Activated naive CD8-positive, alpha-beta T cell treated with anti-CD3 and anti-CD28 coated beads, Interleukin-2, amount 10 ng/mL, durations not matched to agents 7 days and 5 days (primary cell): ENCODE results near the gene FBLN5. TPM values are rescaled to one million over a fixed set of nuclear protein-coding genes. Genes with fewer than 3 reads are reported as not detected.
"Not testable (repeated sequence)": the region's sequence is repeated elsewhere in the genome, so short reads cannot be mapped to it uniquely, and the experiment has no call there.

Experiments
- ATAC-seq: fragments of 150-1000 bp; cut with Tn5 transposase; one replicate; pipeline ENCODE4 v1.10.0; 2021; ENCODE audit warnings: low read depth, moderate library complexity
- POLR2A ChIA-PET: fragments of 350-600 bp; sonication (Branson Sonifier 250); formaldehyde crosslinking; loops from one replicate; lab custom pipeline; 2021; ENCODE audit warnings: antibody characterized with exemption; lab: Charles Lee
- DNase-seq: peaks from one replicate; pipeline ENCODE4 v3.0.0; 2021
- H3K27ac Mint-ChIP-seq: one replicate; pipeline ENCODE4 v1.8.0; 2022; ENCODE audit warnings: mild to moderate bottlenecking, mixed read lengths
- H3K27me3 Mint-ChIP-seq: one replicate; pipeline ENCODE4 v1.8.0; 2022; ENCODE audit warnings: mild to moderate bottlenecking, moderate library complexity, mixed read lengths
- H3K36me3 Mint-ChIP-seq: one replicate; pipeline ENCODE4 v1.8.0; 2021; ENCODE audit warnings: mild to moderate bottlenecking, mixed read lengths
- H3K4me1 Mint-ChIP-seq: one replicate; pipeline ENCODE4 v1.8.0; 2021; ENCODE audit warnings: mixed read lengths
- H3K4me3 Mint-ChIP-seq: one replicate; pipeline ENCODE4 v1.8.0; 2022; ENCODE audit warnings: mild to moderate bottlenecking, moderate library complexity, mixed read lengths
- H3K9me3 Mint-ChIP-seq: one replicate; pipeline ENCODE4 v1.8.0; 2021; ENCODE audit warnings: mixed read lengths
- total RNA-seq, 2 experiments: library from RNA; stranded (reverse); gene quantifications; one replicate each; pipeline ENCODE4 v1.2.3, GENCODE V29; 2021

Gene FBLN5
- total RNA-seq, 2 experiments from 2014 or later: 2.4 to 3.5 TPM

- POLR2A ChIA-PET: interaction anchor here (0.7 to 4.0 kb wide), 6 partner anchors 10 to 362 kb away, joined by 3 to 30 read pairs (median 8); partner anchors contain the start of gene PPP4R3A
- ATAC-seq, H3K4me3 Mint-ChIP-seq: not testable (repeated sequence)
Observed at GRCh38 chr14:91871401-91871800, 76.1 kb downstream of the FBLN5 start.

GRCh38 chr14:91870890-91871289 is 76.6 kb downstream of the FBLN5 start:
- Mint-ChIP-seq H3K27me3 (no peaks in the 10 kb centered on the region), H3K36me3 (peaks cover 2% of the 10 kb centered on the region), H3K4me3 (peak overlapping the region; percentile 80), H3K4me1 (peaks cover 93% of the 10 kb centered on the region), H3K9me3 (no peaks in the 10 kb centered on the region), H3K27ac (peak overlapping the region; percentile 92)
- ATAC-seq (no peak), DNase-seq (no peak)
- POLR2A ChIA-PET: interaction anchor here (0.7 to 3.9 kb wide), 2 partner anchors 9 to 29 kb away, joined by 7 to 30 read pairs; no protein-coding TSS in a partner anchor

More at GRCh38 chr14:91871401-91871800, 76.1 kb downstream of the FBLN5 start:
- Mint-ChIP-seq H3K4me1 (peaks cover 89% of the 10 kb centered on the region), H3K27ac (peak overlapping the region; percentile 94)
- H3K9me3 Mint-ChIP-seq, H3K27me3 Mint-ChIP-seq, DNase-seq, H3K36me3 Mint-ChIP-seq: not testable (repeated sequence)

- peak overlapping the region; percentile 80 for H3K4me3 Mint-ChIP-seq
- POLR2A ChIA-PET: interaction anchor here (0.6 to 1.7 kb wide), 4 partner anchors 9 to 26 kb away, joined by 3 to 7 read pairs (median 3); no protein-coding TSS in a partner anchor
- H3K36me3 Mint-ChIP-seq: peaks cover 3% of the 10 kb centered on the region
- no peaks in the 10 kb centered on the region for H3K9me3 Mint-ChIP-seq
- ATAC-seq (peak; percentile 35), DNase-seq (peak; percentile 53)
- peak overlapping the region; percentile 92 for H3K27ac Mint-ChIP-seq
- H3K27me3 Mint-ChIP-seq: no peaks in the 10 kb centered on the region
- peaks cover 88% of the 10 kb centered on the region for H3K4me1 Mint-ChIP-seq
Observed at GRCh38 chr14:91870001-91870400, 77.5 kb downstream of the FBLN5 start.

- Mint-ChIP-seq H3K36me3 (peaks cover 4% of the 10 kb centered on the region), H3K4me3 (peak overlapping the region; percentile 80), H3K4me1 (peaks cover 87% of the 10 kb centered on the region), H3K27me3 (no peaks in the 10 kb centered on the region), H3K9me3 (no peaks in the 10 kb centered on the region), H3K27ac (peak overlapping the region; percentile 92)
- DNase-seq (no peak), ATAC-seq (no peak)
- POLR2A ChIA-PET: interaction anchor here (0.6 to 1.7 kb wide), 4 partner anchors 9 to 25 kb away, joined by 3 to 7 read pairs (median 3); no protein-coding TSS in a partner anchor
Observed at GRCh38 chr14:91869556-91869955, 77.9 kb downstream of the FBLN5 start.

GRCh38 chr14:91867316-91867988 is 80.0 kb downstream of the FBLN5 start, which contains the start of gene TC2N:
TSS of gene TC2N (minus strand) at chr14:91867536. CDS start at chr14:91813769, 53,767 bp downstream.
- ATAC-seq (peak; percentile 60), DNase-seq (peak; percentile 67)
- Mint-ChIP-seq H3K4me1 (peaks cover 82% of the 10 kb centered on the region), H3K27ac (peak within 1 kb of the TSS; percentile 97), H3K36me3 (peaks cover 13% of the 10 kb centered on the region), H3K9me3 (no peaks in the 10 kb centered on the region), H3K4me3 (peak within 1 kb of the TSS; percentile 93), H3K27me3 (no peaks in the 10 kb centered on the region)
- POLR2A ChIA-PET: interaction anchor here (0.6 to 2.1 kb wide), 12 partner anchors 7 to 624 kb away, joined by 3 to 11 read pairs (median 5); partner anchors contain the start of genes GPR68 and PPP4R3A

GRCh38 chr14:91866511-91867295 is 80.8 kb downstream of the FBLN5 start:
- Mint-ChIP-seq H3K9me3 (no peaks in the 10 kb centered on the region), H3K36me3 (peaks cover 13% of the 10 kb centered on the region), H3K4me1 (peaks cover 80% of the 10 kb centered on the region), H3K27ac (peak overlapping the region; percentile 97), H3K27me3 (no peaks in the 10 kb centered on the region), H3K4me3 (peak overlapping the region; percentile 93)
- peak; percentile 38 for ATAC-seq
- peak; percentile 50 for DNase-seq
- POLR2A ChIA-PET: interaction anchor here (0.6 to 2.1 kb wide), 12 partner anchors 8 to 623 kb away, joined by 3 to 11 read pairs (median 5); partner anchors contain the start of genes GPR68 and PPP4R3A

- DNase-seq (no peak), ATAC-seq (no peak)
- no peaks in the 10 kb centered on the region for H3K9me3 Mint-ChIP-seq
- peaks cover 79% of the 10 kb centered on the region for H3K4me1 Mint-ChIP-seq
- H3K27ac Mint-ChIP-seq: peak overlapping the region; percentile 97
- POLR2A ChIA-PET: interaction anchor here (1.4 to 2.1 kb wide), 4 partner anchors 9 to 356 kb away, joined by 3 to 11 read pairs (median 5); partner anchors contain the start of gene PPP4R3A
- H3K4me3 Mint-ChIP-seq: peak overlapping the region; percentile 93
- no peaks in the 10 kb centered on the region for H3K27me3 Mint-ChIP-seq
- peaks cover 16% of the 10 kb centered on the region for H3K36me3 Mint-ChIP-seq
Observed at GRCh38 chr14:91866061-91866460, 81.4 kb downstream of the FBLN5 start.

- H3K27me3 Mint-ChIP-seq: no peaks in the 10 kb centered on the region
- H3K4me1 Mint-ChIP-seq: peaks cover 69% of the 10 kb centered on the region
- ATAC-seq (no peak), DNase-seq (no peak)
- H3K36me3 Mint-ChIP-seq: peaks cover 38% of the 10 kb centered on the region
- H3K9me3 Mint-ChIP-seq: no peaks in the 10 kb centered on the region
- H3K4me3 Mint-ChIP-seq: peak overlapping the region; percentile 81
- POLR2A ChIA-PET: interaction anchor here (0.5 to 4.1 kb wide), 3 partner anchors 11 to 25 kb away, joined by 5 to 30 read pairs (median 5); no protein-coding TSS in a partner anchor
- H3K27ac Mint-ChIP-seq: peak overlapping the region; percentile 85
Observed at GRCh38 chr14:91862417-91862816, 85.1 kb downstream of the FBLN5 start.

- ATAC-seq: peak; percentile 46
Observed at GRCh38 chr14:91861091-91861490, 86.4 kb downstream of the FBLN5 start.

GRCh38 chr14:91860238-91860637 is 87.3 kb downstream of the FBLN5 start:
- ATAC-seq: no peak
- peaks cover 51% of the 10 kb centered on the region for H3K36me3 Mint-ChIP-seq
- DNase-seq: no peak
- H3K4me1 Mint-ChIP-seq: peaks cover 58% of the 10 kb centered on the region
- peak overlapping the region; percentile 62 for H3K27ac Mint-ChIP-seq
- no peaks in the 10 kb centered on the region for H3K27me3 Mint-ChIP-seq
- POLR2A ChIA-PET: interaction anchor here (0.6 to 4.1 kb wide), 2 partner anchors 13 to 200 kb away, joined by 3 to 30 read pairs; no protein-coding TSS in a partner anchor
- no peak overlapping the region for H3K4me3 Mint-ChIP-seq
- no peaks in the 10 kb centered on the region for H3K9me3 Mint-ChIP-seq

More at GRCh38 chr14:91861091-91861490, 86.4 kb downstream of the FBLN5 start:
- H3K36me3 Mint-ChIP-seq: peaks cover 44% of the 10 kb centered on the region
- peak overlapping the region; percentile 67 for H3K4me3 Mint-ChIP-seq
- peaks cover 55% of the 10 kb centered on the region for H3K4me1 Mint-ChIP-seq
- peak overlapping the region; percentile 78 for H3K27ac Mint-ChIP-seq
- H3K27me3 Mint-ChIP-seq: no peaks in the 10 kb centered on the region
- no peaks in the 10 kb centered on the region for H3K9me3 Mint-ChIP-seq
- POLR2A ChIA-PET: interaction anchor here (0.5 to 4.1 kb wide), 4 partner anchors 9 to 522 kb away, joined by 3 to 30 read pairs (median 3); no protein-coding TSS in a partner anchor
- DNase-seq: no peak

GRCh38 chr14:91858536-91859275 is 88.8 kb downstream of the FBLN5 start:
- no peaks in the 10 kb centered on the region for H3K9me3 Mint-ChIP-seq
- peaks cover 51% of the 10 kb centered on the region for H3K36me3 Mint-ChIP-seq
- ATAC-seq (no peak), DNase-seq (no peak)
- H3K27me3 Mint-ChIP-seq: no peaks in the 10 kb centered on the region
- peak overlapping the region; percentile 14 for H3K27ac Mint-ChIP-seq
- H3K4me1 Mint-ChIP-seq: peaks cover 53% of the 10 kb centered on the region
- POLR2A ChIA-PET: interaction anchor here (0.7 to 1.4 kb wide), 5 partner anchors 9 to 348 kb away, joined by 3 to 8 read pairs (median 3); partner anchors contain the start of genes PPP4R3A, TC2N and TRIP11
- H3K4me3 Mint-ChIP-seq: peak overlapping the region; percentile 2

GRCh38 chr14:91857614-91858013 is 89.9 kb downstream of the FBLN5 start:
- H3K4me3 Mint-ChIP-seq: no peak overlapping the region
- no peaks in the 10 kb centered on the region for H3K9me3 Mint-ChIP-seq
- H3K27me3 Mint-ChIP-seq: no peaks in the 10 kb centered on the region
- H3K36me3 Mint-ChIP-seq: peaks cover 46% of the 10 kb centered on the region
- no peak overlapping the region for H3K27ac Mint-ChIP-seq
- DNase-seq: no peak
- POLR2A ChIA-PET: interaction anchor here (0.6 kb wide), 1 partner anchor 201 kb away, joined by 4 read pairs; no protein-coding TSS in a partner anchor
- ATAC-seq: no peak
- H3K4me1 Mint-ChIP-seq: peaks cover 42% of the 10 kb centered on the region
